Glutamatergic neuron (in vitro differentiated cells): Measurements from ENCODE around the gene BAHCC1. TPM values are rescaled to one million over a fixed set of nuclear protein-coding genes. Genes with fewer than 3 reads are reported as not detected.

Experiments used
- DNase-seq: peaks from one replicate; pipeline ENCODE4 v3.0.0; 2022
- H3K27ac Mint-ChIP-seq: one replicate; pipeline ENCODE4 v1.8.0; 2020; ENCODE audit warnings: mild to moderate bottlenecking, mixed read lengths, inconsistent platforms; ENCODE audit not compliant: unreplicated experiment
- H3K27me3 Mint-ChIP-seq: one replicate; pipeline ENCODE4 v1.8.0; 2020; ENCODE audit warnings: mild to moderate bottlenecking, moderate library complexity, mixed read lengths, inconsistent platforms; ENCODE audit not compliant: unreplicated experiment
- H3K36me3 Mint-ChIP-seq: one replicate; pipeline ENCODE4 v1.8.0; 2020; ENCODE audit warnings: mild to moderate bottlenecking, mixed read lengths, inconsistent platforms; ENCODE audit not compliant: unreplicated experiment
- H3K4me1 Mint-ChIP-seq: one replicate; pipeline ENCODE4 v1.8.0; 2020; ENCODE audit warnings: mild to moderate bottlenecking, low read depth, mixed read lengths, inconsistent platforms; ENCODE audit not compliant: unreplicated experiment
- H3K4me3 Mint-ChIP-seq: one replicate; pipeline ENCODE4 v1.8.0; 2020; ENCODE audit warnings: mild to moderate bottlenecking, mixed read lengths, inconsistent platforms; ENCODE audit not compliant: unreplicated experiment
- H3K9me3 Mint-ChIP-seq: one replicate; pipeline ENCODE4 v1.8.0; 2020; ENCODE audit warnings: mild to moderate bottlenecking, moderate library complexity, mixed read lengths, inconsistent platforms; ENCODE audit not compliant: unreplicated experiment
- CTCF ChIP-seq: fragments of 200-600 bp; sonication (generic); IDR thresholded peaks from one replicate; pipeline ENCODE4 v1.5.0; 2021; ENCODE audit not compliant: partially characterized antibody, unreplicated experiment
- total RNA-seq: library from RNA; stranded (reverse); fragmentation: NEBNext Ultra II Directional; extraction: Animal tissue kit (Norgen Biotek cat#: 25700); gene quantifications from one replicate; pipeline ENCODE4 v1.2.1, GENCODE V29; 2021; ENCODE audit not compliant: unreplicated experiment

Gene BAHCC1
- total RNA-seq, 1 donor from 2014 or later, result 111 TPM

- DNase-seq, result no peak
- H3K27me3 Mint-ChIP-seq, result no peaks in the 10 kb centered on the region
- no peaks in the 10 kb centered on the region for H3K9me3 Mint-ChIP-seq
- no peaks in the 10 kb centered on the region for H3K4me1 Mint-ChIP-seq
- no peak overlapping the region for H3K27ac Mint-ChIP-seq
- H3K4me3 Mint-ChIP-seq, result no peak overlapping the region
- H3K36me3 Mint-ChIP-seq, result no peaks in the 10 kb centered on the region
- no peak for TF ChIP-seq CTCF
Measured at GRCh38 chr17:81426393-81427172, 31.3 kb downstream of the BAHCC1 start.

DNA sequence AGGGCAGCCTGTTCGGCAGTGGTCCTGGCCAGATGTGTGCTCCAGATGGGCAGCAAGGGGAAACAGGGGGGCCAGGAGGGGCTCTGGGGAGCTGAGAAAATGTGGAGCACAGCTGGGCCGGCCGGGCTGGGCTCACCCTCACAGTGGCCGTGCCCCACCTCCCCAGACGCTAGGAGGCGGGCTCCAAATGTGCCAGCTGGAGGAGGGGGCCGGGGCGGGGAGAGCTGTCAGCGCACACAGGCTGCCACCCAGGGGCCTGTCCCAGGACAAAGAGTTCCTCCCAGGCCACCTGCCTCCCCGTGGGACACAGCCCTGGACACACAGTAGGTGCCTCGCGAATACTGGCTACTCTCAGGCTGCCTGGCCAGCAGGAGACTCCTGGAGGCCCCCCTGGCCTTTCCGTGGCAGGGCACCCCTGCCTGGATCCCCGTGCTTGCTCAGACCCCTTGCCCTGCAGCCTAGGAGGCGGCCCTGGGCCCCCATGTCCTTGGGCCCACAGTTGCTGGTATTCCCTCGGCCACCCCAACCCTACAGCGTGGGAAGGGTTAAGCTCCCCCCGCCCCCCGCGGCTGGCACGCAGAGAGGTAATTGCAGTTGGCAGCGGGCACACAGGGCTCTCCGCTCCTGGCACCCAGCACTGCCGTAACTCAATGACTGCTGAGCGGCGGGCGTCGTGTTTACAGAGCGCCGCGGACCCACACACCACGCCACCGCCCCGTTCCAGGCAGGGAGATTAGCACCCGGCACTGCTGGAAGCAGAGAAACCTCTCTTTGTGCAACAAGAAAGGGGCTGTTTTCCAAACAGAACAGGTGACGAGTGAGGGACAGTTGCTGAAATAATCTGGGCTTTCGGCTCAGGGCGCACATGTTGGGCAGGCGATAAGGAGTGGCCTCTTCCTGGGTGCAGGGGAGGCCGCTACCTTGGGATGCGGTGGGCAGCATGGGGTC is 32.2 kb downstream of the BAHCC1 start:
- Mint-ChIP-seq H3K9me3 (peaks cover 2% of the 10 kb centered on the region), H3K27me3 (no peaks in the 10 kb centered on the region), H3K4me3 (no peak overlapping the region), H3K36me3 (no peaks in the 10 kb centered on the region), H3K4me1 (peaks cover 2% of the 10 kb centered on the region), H3K27ac (no peak overlapping the region)
- no peak for DNase-seq
- no peak for TF ChIP-seq CTCF

- Mint-ChIP-seq H3K27ac (no peak overlapping the region), H3K4me3 (no peak overlapping the region), H3K27me3 (no peaks in the 10 kb centered on the region), H3K4me1 (peaks cover 2% of the 10 kb centered on the region), H3K36me3 (no peaks in the 10 kb centered on the region), H3K9me3 (peaks cover 2% of the 10 kb centered on the region)
- no peak for DNase-seq
- TF ChIP-seq CTCF, result no peak
Measured at GRCh38 chr17:81428121-81428515, 32.9 kb downstream of the BAHCC1 start.

- TF ChIP-seq CTCF, result no peak
- no peak for DNase-seq
- H3K27me3 Mint-ChIP-seq, result no peaks in the 10 kb centered on the region
- no peak overlapping the region for H3K4me3 Mint-ChIP-seq
- H3K36me3 Mint-ChIP-seq, result no peaks in the 10 kb centered on the region
- H3K4me1 Mint-ChIP-seq, result peaks cover 2% of the 10 kb centered on the region
- H3K27ac Mint-ChIP-seq, result no peak overlapping the region
- H3K9me3 Mint-ChIP-seq, result peaks cover 2% of the 10 kb centered on the region
Measured at GRCh38 chr17:81428516-81428915, 33.3 kb downstream of the BAHCC1 start.
